ENCODE data around the gene MAPRE3.

Gene MAPRE3

DNA sequence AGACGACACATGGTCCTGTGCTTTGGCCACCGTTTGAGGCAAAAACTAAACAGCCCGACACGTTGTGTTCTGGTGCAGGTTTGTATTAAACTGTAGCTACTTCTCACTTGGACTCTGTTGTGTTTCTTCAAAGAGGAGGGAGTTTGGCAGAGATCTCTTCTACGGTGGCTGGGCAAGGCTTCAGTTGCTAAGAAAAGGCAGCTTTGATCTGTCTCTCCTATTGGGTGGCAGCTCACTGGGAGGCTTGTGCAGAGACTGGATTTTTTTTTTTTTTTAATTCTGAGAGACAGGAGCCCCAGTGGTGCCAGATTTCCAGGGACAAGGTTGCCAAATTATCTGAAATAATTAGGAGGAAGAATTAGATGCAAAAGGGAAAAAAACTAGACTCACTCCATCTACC, 20.2 kb upstream of the MAPRE3 start:
- DNase-seq (ENCODE audit: low read depth in 2 of 2) = no peak

GRCh38 chr2:26951236-26951635, 19.2 kb upstream of the MAPRE3 start:
- DNase-seq (ENCODE audit: low read depth in 2 of 2) = no peak

DNA sequence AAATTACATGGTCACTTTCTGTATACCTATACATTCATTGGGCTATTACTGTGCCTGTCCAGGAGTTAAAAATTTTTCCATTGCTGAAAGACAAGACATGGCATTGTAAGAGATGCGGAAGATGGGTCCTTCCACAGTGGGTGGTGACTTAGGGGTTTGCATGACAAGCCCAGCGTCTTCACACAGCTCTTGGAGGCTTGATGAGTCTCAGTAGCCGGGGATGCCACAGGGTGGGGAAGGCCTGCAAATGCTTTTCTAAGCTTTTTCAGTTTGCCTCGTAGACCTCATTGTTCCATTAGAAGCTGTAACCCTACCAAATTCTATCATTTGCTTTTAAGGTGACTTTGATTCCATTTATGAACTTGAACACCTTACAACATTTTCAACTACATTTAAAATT, 18.1 kb upstream of the MAPRE3 start:
- DNase-seq (ENCODE audit: low read depth in 2 of 2) = no peak

GRCh38 chr2:26954135-26954534, 16.3 kb upstream of the MAPRE3 start:
- DNase-seq (ENCODE audit: low read depth in 2 of 2) = no peak

DNA sequence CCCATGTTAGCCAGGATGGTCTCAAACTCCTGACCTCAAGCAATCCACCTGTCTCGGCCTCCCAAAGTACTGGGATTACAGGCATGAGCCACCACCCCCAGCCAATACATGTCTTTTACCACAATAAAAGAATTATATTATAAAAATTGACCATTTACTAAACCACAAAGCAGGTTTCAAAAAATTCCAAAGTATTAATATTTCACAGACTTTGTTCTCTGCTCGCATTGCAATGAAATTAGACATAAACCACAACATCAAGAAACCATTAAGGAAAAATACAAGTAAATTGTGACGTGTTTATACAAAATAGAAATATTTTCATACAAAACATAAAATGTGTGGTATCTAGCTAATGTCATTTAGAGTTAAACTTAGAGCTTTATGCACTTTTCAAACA, 13.4 kb upstream of the MAPRE3 start:
- no peak for DNase-seq (ENCODE audit: low read depth in 2 of 2)

- DNase-seq (ENCODE audit: low read depth in 2 of 2) = no peak
Observed at GRCh38 chr2:26957534-26957933, 12.9 kb upstream of the MAPRE3 start.

- DNase-seq (ENCODE audit: low read depth in 2 of 2) = no peak
Observed at GRCh38 chr2:26959331-26959730, 11.1 kb upstream of the MAPRE3 start.

DNA sequence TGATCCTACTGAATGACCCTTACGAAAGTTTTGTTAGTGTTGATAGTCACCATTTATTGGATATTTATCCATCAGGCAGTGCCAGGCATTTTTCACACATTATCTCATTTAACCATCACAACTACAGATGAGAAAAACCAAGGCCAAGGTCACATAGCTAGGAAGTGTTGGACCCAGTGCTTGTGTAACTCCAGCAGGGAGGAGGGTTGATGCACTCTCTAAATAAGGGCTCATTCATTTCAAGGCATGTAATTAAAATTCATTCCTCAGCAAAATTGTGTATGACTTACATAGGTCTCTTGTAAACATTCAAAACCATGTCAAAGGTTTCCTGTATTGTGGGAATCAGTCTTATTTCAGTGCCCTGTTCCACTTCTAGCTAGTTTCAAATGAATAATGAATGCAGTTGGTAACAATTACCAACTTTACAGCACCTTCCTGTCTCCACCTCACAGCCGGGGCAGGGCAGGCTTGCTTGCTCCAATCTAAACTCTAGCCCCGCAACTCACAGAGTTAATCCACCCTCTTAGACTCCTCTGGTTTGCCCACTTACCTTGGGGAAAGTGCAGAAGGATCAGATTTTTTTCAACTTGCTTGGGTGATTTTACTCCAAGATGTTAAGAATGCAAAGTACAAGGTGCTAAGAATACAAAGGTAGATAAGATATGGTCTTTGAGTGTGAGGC, 5.8 kb upstream of the MAPRE3 start:
- no peak for DNase-seq (ENCODE audit: low read depth in 2 of 2)

- DNase-seq (ENCODE audit: low read depth in 2 of 2) = no peak
Observed at GRCh38 chr2:26968001-26968400, 2.4 kb upstream of the MAPRE3 start.

DNA sequence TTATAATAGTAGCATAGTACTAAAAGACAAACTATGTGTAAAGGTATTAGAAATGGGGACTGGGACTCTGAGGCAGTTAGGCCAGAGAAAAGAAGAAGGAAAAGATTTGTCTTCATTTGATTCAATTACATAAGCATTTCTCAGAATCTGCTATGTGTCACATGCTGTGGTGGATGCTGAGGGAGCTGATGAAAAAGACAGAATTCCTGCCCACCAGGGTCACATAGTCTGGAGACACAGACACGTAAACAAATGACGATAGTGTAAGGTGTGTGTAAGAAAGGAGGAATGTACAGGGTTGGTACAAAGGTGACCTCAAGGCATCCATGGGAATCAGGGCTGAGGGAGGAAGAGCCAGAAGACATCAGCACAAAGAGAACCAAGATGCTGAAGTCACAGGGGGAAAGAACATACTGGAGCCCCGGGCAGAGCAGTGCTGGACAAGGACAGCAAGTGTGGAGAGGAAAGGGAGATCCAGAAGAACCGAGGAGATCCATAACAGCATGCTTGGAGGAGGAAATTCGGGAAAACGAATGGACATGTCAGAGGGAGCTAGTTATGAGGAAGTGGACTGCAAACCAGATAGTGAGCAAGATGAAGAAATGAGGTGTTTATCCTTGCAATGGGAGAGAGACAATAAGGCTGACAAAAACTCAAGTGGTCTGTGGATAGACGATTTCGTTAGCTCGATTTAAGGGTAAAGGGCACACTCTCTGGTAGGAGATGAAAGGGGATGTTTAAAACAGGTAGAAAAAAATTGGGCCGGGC, 1.2 kb upstream of the MAPRE3 start:
- DNase-seq (ENCODE audit: low read depth in 2 of 2) = no peak

DNA sequence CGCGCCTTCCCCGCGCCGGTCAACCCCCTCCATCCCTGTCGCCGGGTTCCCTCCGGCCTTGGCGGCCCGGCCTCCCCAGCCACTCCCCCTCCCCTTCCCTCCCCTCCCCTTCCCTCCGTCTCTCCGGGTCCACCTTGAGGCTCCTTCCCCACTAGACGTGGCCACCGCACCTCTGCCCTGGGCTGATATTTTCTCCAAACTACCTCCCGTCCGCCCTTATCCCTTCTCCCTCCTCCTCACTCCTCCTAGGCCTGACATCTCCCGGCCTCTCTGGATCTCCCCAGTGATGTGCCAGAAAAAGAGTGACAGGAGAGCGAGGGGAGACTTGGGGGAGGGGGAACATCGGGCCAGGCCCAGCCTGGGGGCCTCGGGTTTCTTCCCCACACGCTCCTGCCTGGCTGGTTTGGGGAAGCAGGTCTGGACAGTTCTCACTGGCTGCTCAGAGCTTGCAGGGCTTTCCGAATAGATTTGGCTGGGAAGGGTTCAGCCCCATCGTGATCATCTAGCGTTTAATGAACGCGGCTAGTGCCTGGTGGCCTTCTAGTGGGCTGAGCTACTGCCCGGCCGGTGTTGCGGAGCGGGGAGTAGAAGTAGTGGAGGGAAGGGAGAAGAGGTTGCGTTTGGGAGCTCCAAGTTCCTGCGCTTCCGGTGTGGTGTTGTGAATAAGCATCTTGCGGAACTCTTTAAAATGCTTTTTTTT, 641 bp downstream of the MAPRE3 start:
- no peak for DNase-seq (ENCODE audit: low read depth in 2 of 2)

DNA sequence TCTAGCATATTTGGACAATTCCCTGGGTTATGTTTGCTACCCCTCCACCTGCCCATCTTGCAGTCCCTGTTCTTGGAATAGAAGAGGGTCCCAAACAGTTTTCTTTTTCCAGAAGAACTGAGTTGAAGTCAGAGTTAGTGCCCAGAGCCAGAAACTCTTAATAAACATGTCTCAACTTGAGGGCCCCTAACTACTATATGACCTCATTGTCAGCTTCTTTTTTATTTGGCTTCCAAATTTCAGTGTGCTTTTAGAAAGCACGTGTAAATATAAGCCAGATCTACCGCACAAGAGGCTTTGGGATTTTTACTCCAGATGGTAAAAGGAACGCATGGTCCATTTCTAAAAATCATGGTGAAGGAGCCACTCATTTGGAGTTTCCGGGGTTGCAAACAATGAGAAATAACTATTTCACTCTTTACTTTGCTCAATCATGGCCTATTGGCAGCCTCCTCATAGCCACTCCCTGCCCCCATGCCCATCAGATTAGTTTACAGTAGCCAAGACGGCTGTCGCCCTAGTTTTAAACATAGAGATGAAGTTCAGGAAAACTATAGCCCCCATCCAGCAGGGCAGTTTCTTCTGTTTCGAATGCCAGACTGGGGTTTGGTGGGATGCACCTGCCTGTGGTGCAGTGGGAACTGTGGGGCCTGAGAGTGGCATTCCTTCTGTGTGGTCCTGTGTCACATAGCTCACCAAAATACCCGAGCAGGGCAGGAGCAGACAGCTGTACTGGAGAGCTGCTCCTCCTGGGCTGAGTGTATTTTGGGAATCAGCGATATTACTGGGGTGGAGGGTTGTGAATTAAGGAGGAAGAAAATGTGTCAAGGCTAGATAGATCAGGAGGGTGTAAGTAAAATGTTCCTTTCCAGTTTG, 1.7 kb downstream of the MAPRE3 start:
- DNase-seq (ENCODE audit: low read depth in 2 of 2) = no peak

DNA sequence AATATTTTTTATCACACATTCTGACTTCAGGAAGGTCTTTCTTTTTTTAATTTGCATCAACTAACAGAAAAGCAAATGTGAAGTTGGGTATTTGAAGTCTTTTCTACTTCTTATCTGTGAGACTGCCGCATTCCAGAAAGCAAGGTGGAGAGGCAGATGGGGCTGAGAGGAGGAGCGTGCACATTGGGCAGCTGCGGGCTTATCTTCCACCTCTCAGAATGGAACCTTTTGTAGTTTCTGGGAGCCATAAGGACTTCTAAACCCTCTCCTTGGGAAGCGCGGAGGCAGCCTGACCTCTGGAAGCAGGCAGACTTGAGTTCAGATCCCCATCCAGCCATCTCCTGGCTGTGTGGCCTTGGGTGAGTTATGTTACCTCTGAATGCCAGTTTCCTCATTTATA, 3.9 kb downstream of the MAPRE3 start:
- DNase-seq (ENCODE audit: low read depth in 2 of 2) = no peak

DNA sequence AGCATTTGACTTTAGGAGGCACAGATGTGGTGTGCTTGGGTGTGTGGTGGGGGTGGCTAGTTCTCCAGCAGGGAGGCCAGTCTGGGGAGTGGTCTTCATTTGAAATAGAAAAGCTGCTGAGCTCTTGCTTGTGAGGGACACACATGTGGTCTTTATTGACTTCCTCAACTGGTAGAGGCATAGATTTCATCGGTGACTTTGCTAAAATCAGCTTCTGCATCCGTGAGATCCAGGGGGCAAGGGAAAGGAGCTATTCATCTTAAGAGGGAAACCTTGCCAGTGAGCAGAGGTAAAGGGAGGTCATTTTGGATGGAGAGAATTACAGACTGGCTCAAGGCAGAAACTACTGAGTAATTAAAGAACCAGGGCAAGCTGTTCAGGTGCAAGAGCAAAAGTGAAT, 4.7 kb downstream of the MAPRE3 start:
- no peak for DNase-seq (ENCODE audit: low read depth in 2 of 2)

GRCh38 chr2:26975656-26976055, 5.2 kb downstream of the MAPRE3 start:
- no peak for DNase-seq (ENCODE audit: low read depth in 2 of 2)

GRCh38 chr2:26976237-26976636, 5.8 kb downstream of the MAPRE3 start:
- no peak for DNase-seq (ENCODE audit: low read depth in 2 of 2)

DNA sequence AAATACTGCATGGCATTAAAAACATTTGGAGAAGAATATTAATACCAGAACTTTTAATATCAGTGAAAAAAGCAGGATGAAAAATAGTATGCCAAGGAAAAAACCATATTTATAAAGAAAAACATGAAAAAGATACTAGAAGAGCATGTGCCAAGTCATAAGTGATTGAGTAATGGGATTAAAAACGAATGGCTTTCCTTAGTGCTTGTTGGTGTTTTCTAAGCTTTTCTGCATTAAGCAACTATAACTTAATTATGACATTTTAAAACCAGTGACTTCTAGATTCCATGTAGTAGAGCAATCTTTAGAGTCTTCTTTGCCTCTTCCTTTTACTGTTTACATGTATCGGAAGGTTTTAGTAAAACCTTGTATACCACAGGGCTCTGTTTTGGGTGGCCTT, 6.6 kb downstream of the MAPRE3 start:
- no peak for DNase-seq (ENCODE audit: low read depth in 2 of 2)

- DNase-seq (ENCODE audit: low read depth in 2 of 2) = no peak
Observed at GRCh38 chr2:26978061-26978596, 7.7 kb downstream of the MAPRE3 start.

DNA sequence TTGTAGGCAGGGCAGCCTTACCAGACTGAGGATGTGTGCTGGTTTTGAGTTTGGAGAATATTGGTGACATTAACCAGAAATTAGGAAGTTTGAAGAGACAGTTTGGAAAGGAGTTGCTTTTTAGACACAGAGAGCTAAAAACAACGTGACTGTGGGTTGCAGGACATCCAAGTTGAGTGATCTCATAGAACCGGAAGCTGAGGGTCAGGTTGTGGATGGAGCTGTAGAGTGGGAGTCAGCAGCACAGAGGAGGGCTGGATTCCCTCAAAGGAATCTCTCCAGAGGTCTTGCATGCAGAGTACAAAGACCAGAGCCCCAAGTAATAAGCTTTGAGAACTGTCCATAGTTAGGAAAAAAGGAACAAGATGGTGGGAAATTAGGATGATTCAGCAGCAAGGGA, 9.3 kb downstream of the MAPRE3 start:
- DNase-seq (ENCODE audit: low read depth in 2 of 2) = no peak

DNA sequence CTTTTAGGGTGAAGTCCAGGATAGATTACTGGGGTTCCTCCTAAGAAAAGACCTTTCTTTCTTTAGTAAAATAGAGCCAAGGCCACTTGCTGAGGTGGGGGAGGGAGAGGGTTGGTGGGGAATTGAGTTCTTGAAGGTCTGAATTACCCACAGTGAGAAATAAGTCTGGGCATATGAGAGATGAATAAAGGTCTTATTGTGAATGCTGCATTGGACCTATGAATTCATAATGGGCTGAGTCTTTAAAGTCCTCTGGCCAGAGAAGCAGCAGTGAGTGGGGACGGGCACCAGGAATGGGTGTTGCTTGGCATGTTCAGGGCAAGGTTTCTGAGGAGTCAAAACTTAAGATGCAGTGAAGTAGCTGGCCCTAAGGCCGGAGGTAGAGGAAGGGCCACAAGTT, 10.5 kb downstream of the MAPRE3 start:
- no peak for DNase-seq (ENCODE audit: low read depth in 2 of 2)

GRCh38 chr2:26982102-26982742, 11.8 kb downstream of the MAPRE3 start:
- DNase-seq (ENCODE audit: low read depth in 2 of 2) = no peak

Data from stimulated activated CD4-positive, alpha-beta T cell treated with anti-CD3 and anti-CD28 coated beads, Interleukin-4, amount 100 ng/mL, for 48 hours (primary cell).